Activated CD8-positive, alpha-beta memory T cell treated with anti-CD3 and anti-CD28 coated beads for 1 hour (primary cell): Measurements from ENCODE around the gene TRAPPC8.
"Not testable (repeated sequence)": the region's sequence is repeated elsewhere in the genome, so short reads cannot be mapped to it uniquely, and the experiment has no call there.

Experiments used
- DNase-seq, 2 donors: peaks; one replicate each; pipeline ENCODE4 v3.0.0-alpha.2; 2020; ENCODE audit warnings: low read depth in 1 of 2; ENCODE audit errors: extremely low read depth in 1 of 2

Gene TRAPPC8

DNA sequence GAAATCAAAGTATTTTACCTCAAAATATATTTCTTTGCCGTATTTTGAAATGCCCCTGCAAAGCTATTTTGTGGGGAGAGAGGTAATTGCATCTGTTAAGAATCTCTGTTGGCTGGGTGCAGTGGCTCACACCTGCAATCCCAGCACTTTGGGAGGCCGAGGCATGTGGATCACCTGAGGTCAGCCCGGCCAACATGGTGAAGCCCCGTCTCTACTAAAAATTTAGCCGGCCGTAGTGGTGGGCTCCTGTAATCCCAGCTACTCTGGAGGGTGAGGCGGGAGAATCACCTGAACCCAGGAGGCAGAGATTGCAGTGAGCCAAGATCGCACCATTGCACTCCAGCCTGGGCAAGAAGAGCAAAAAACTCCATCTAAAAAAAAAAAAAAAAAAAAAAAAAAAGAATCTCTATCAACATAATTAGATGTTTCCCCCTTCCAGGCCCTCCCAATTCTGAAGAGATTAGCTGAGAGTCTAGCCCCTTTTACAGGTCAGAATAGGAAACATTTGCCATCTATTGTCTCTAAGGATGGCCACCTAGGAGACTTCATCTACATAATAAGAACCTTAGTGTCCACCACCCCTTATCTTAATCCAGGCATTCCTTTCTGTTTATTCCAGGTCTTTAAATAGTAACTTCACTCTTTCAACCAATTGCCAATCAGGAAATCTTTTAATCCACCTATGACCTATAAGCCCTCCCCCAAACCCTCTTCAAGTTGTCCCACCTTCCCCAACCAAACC is 3.5 kb upstream of the TRAPPC8 start:
- DNase-seq = no peak

GRCh38 chr18:31943878-31944816 is 1.2 kb upstream of the TRAPPC8 start:
- no peak for DNase-seq

DNA sequence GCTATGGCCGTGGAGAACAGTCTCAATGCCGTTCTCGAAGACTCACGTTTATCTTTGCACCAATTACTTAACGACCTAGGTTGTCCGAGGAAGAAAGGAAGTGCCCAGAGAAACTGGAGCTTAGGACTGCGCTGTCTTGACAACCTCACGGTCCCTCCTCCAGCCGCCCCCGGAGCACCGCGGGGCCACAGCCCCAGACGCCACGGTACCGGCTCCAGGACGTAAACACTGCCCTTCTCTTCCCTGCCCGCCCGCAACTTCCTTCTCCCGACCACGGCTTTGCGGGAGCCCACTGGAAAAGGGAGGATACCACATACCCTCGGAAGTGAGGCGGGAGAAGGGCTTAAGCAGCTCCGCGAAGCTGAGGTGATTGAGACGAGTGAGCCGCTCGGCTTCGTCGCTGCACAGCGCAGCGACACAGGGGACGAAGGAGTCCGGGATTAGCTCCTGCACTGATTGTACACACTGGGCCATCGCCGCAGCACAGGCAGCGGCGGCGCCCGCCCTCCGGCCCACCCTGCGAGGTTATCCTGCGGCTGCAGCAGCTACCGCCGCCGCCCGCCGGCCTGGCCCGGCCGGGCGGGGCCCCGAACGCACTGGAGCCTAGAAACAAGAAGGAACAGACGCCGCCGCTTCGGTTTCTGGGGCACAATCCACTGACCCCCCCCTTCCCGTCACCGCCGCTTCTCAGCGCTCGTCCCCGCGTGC is 483 bp downstream of the TRAPPC8 start:
- no peak for DNase-seq

DNA sequence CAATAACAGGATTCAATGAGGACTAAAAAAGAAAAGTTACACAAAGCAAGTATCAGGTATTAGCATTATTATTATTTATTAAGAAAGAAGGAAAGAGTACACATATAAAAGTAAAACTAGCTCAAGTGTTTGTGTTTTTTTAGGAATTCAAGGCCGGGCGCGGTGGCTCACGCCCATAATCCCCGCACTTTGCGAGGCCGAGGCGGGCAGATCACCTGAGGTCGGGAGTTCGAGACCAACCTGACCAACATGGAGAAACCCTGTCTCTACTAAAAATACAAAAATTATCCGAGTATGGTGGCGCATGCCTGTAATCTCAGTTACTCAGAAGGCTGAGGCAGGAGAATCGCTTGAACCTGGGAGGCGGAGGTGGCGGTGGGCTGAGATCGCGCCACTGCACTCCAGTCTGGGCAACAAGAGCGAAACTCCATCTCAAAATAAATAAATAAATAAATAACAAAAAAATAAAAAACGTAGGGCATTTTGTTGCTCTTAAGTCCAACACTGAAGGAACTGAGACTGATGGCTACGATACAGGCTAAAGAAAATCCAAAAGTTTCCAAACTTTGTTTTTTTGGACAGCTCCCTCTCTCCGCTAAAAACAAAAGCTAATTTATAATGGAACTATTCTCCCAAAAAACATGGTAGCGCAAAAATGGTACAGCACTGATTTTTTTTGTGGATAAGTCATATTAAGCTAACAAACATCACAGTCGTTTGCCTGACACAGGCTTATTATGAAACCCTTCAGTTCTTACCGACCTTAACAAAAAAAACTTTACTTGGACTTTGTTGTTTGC is 1.7 kb downstream of the TRAPPC8 start:
- DNase-seq = no peak

- not testable (repeated sequence) for DNase-seq
Observed at GRCh38 chr18:31934773-31935172, 8.2 kb downstream of the TRAPPC8 start.

DNA sequence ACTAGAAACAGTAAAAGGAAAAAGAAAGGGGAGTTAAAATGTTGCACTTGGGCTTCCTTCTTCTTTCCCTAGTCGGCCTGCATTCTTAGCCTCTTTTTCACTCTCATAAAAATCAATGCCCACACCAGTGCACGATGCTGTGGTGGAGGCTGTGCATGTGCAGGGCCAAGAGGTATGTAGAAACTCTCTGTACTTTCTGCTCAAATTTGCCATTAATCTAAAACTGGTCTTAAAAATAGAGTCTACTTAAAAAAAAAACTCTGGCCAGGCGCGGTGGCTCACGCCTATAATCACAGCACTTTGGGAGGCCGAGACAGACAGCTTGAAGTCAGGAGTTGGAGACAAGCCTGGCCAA is 11.1 kb downstream of the TRAPPC8 start:
- DNase-seq = no peak

DNA sequence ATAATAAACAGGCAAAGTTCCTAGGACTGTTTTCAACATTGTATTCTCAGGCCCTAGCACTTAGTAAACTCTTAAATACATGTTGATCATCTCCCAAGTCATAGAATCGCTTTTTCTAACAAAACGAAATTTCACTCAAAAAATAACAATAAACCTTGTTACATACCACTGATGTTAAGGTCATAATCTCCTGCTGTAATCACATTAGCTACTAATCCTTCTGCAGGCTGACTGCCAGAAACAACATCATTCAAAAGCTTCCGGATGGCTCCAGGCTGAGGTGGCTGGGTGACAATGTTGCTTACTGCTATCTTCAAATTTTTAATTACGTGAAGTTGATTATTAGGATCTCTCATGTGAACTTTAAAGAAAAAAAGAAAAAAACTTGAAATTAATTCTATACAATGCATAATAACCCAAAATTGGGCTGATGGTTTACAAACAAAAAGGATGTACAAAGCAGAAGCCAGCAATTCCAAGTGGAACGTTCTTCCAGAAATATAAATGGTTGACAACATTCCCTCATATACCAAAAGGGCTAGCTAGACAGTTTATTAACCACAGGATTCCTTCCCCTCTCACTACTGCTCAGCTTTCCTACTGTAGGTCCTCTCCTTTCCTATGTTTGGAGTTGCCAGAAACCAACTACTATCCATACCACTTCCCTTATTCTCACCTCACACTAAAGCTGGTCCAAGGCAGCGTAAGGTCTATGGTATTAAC is 11.6 kb downstream of the TRAPPC8 start:
- no peak for DNase-seq

- DNase-seq = no peak
Observed at GRCh38 chr18:31929273-31929672, 13.7 kb downstream of the TRAPPC8 start.

DNA sequence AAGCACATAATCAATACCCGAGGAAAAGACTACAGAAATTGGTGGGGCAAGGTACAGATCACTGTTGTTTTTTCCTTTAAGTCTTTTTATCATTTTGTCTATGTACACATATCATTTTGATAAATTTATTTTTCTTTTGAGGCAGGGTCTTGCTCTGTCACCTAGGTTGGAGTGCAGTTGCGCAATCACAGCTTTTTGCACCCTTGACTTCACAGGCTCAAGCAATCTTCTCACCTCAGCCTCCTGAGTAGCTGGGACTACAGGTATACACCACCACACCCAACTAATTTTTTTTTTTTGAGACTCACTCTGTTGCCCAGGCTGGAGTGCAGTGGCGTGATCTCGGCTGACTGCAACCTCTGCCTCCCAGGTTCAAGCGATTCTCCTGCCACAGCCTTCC is 15.9 kb downstream of the TRAPPC8 start:
- DNase-seq = not testable (repeated sequence)

- no peak for DNase-seq
Observed at GRCh38 chr18:31920277-31920676, 22.7 kb downstream of the TRAPPC8 start.

DNA sequence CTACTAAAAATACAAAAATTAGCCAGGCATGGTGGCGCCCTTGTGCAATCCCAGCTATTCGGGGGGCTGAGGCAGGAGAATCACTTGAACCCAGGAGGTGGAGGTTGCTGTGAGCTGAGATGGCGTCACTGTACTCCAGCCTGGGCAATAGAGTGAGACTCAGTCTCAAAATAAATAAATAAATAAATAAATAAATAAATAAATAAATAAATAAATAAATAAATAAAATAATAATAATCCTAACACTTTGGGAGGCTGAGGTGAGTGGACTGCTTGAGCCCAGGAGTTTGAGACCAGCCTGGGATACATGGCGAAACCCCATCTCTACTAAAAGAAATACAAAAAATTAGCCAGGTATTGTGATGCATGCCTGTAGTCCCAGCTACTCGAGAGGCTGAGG is 23.6 kb downstream of the TRAPPC8 start:
- not testable (repeated sequence) for DNase-seq

DNA sequence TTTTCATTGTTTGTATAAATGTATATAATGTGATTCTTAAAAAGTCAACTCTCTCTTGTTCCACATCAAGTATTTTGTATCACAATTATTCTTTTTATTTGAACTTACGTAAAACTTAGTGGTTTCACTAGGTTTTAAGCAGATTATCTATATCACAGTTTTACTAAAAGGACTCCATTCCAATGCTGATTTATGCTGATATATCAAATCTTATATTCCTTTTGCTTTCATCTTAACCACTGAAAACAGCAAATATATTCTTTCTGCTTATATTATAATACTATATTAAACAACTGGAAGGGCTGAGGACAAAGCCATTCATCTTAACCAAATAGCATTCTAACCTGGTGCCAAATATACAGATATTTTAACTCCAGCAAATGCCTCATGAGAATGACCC is 24.2 kb downstream of the TRAPPC8 start:
- no peak for DNase-seq

GRCh38 chr18:31901063-31901462 is 41.9 kb downstream of the TRAPPC8 start:
- DNase-seq = no peak

GRCh38 chr18:31899771-31900170 is 43.2 kb downstream of the TRAPPC8 start:
- DNase-seq = not testable (repeated sequence)

DNA sequence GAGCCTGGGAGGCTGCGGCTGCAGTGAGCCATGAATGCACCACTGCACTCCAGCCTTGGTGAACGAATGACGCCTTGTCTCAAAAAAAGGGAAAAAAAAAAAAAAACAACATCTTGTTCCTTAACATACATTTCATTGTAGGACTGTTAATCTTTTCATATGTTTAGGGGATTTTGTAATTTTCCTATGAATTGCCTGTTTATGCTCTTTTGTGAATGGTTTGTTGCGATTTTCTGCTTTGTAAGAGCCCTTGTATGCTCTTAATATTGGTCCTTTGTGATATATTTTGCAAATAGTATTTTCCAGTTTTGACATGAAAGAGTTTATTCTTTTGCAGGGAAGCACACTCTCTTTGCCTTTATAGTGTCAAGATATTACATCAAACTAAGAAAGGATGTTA is 50.0 kb downstream of the TRAPPC8 start:
- DNase-seq = no peak

DNA sequence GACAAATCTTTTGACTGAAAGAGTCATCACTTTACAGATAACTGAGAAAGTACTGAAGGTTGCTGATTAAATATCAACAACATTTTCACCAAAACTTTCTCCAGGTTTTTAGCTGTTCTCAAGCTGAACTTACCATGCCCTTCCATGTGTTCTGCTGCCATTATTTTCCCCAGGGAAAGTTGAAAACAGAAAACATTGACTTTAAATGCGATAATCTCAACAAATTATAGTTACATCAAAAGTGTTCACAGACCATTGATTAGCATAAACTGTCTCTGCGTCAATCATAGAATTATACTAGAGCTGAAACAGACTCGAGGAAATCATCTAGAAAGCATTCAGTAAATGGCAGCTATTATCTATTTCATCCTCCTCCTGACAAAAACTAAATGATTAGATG is 51.4 kb downstream of the TRAPPC8 start:
- no peak for DNase-seq

DNA sequence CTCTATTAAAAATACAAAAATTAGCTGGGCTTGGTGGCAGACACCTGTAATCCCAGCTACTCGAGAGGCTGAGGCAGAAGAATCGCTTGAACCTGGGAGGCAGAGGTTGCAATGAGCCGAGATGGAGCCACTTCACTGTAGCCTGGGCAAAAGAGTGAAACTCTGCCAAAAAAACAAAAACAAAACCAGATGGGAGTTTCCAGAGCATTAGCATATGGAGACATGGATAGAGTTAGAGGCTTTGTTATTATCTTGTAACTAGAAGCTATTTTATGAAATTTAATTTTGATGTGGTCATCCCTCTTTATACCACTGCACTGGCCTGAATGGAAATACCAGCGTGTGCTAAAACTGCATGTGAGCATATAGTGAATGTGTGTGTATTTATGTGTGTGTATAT is 58.9 kb downstream of the TRAPPC8 start:
- DNase-seq = no peak

DNA sequence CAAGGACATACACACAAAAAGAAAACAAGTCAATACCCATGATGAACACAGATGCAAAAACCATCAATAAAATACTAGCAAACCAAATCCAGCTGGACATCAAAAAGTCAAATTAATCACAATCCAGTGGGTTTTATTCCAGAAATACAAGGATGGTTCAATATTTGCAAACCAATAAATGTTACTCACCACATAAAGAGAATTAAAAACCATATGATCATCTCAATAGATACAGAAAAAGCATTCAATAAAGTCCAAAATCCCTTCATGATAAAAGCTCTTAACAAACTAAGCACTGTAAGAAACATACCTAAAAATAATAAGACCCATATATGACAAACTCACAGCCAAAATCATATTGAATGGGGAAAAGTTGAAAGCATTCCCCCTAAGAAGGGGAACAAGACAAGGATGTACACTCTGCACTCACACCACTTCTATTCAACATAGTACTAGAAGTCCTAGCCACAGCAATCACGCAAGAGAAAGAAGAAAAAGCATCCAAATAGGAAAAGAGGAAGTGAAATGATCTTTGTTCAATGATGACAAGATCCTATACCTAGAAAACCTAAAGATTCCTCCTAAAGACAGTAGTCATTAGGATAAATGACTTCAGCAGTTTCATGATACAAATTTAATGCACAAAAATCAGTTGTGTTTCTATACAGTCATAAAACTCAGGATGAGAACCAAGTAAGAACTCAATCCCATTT is 62.6 kb downstream of the TRAPPC8 start:
- no peak for DNase-seq

DNA sequence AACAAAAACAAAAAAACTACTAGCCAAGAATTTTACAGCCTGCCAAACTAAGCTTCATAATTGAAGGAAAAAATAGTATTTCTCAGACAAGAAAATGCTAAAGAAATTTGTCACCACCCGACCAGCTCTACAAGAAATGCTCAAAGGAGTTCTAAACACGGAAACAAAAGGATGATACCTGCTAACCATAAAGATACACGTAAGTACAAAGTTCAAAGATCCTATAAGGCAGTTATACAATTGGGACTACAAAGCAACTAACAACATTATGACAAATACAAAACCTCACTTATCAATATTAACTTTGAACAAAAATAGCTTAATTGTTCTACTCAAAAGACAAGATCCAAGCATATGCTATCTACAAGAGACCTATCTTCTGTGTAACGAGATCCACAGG is 64.6 kb downstream of the TRAPPC8 start:
- no peak for DNase-seq
